Neural progenitor cell (in vitro differentiated cells): ENCODE measurements around the gene PRICKLE1. TPM values are rescaled to one million over a fixed set of nuclear protein-coding genes. Genes with fewer than 3 reads are reported as not detected.

ENCODE experiments used
- DNase-seq: peaks from one replicate; pipeline ENCODE4 v3.0.0-alpha.2; 2016; ENCODE audit warnings: low spot score
- H2AFZ ChIP-seq: fragments of 200-600 bp; sonication (generic); replicated peaks from 2 replicates; pipeline ENCODE4 v1.6.1; 2016; ENCODE audit warnings: antibody characterized with exemption
- H3F3A ChIP-seq: fragments of 200-600 bp; sonication (generic); 2 replicates; pipeline ENCODE4 v1.6.1; 2016; ENCODE audit warnings: antibody characterized with exemption, low read depth
- H3K27ac ChIP-seq: fragments of 200-600 bp; sonication (generic); 2 replicates; pipeline ENCODE4 v1.5.1; 2016; ENCODE audit warnings: mild to moderate bottlenecking
- H3K27me3 ChIP-seq: fragments of 200-600 bp; sonication (generic); 2 replicates; pipeline ENCODE4 v1.6.1; 2016; ENCODE audit warnings: mild to moderate bottlenecking, moderate library complexity
- H3K36me3 ChIP-seq: fragments of 200-600 bp; sonication (generic); 2 replicates; pipeline ENCODE4 v1.5.1; 2016
- H3K4me1 ChIP-seq: fragments of 200-600 bp; sonication (generic); 2 replicates; pipeline ENCODE4 v1.6.1; 2016; ENCODE audit warnings: mixed run types
- H3K4me2 ChIP-seq: fragments of 200-600 bp; sonication (generic); 2 replicates; pipeline ENCODE4 v1.6.1; 2016
- H3K4me3 ChIP-seq: fragments of 200-600 bp; sonication (generic); 2 replicates; pipeline ENCODE4 v1.5.1; 2016
- H3K79me2 ChIP-seq: fragments of 200-600 bp; sonication (generic); 2 replicates; pipeline ENCODE4 v1.6.1; 2016; ENCODE audit warnings: low read depth
- H3K9ac ChIP-seq: fragments of 200-600 bp; sonication (generic); 2 replicates; pipeline ENCODE4 v1.6.1; 2016
- H3K9me3 ChIP-seq: fragments of 200-600 bp; sonication (generic); 2 replicates; pipeline ENCODE4 v1.5.1; 2016; ENCODE audit warnings: low read depth
- H4K20me1 ChIP-seq: fragments of 200-600 bp; sonication (generic); 2 replicates; pipeline ENCODE4 v1.6.1; 2016; ENCODE audit warnings: low read depth
- H3K27ac Mint-ChIP-seq: 3 replicates; pipeline ENCODE4 v1.8.0; 2021; ENCODE audit warnings: mixed read lengths
- H3K27me3 Mint-ChIP-seq: 2 replicates; pipeline ENCODE4 v1.8.0; 2022; ENCODE audit warnings: low read depth, mild to moderate bottlenecking, inconsistent platforms, moderate library complexity, mixed read lengths; ENCODE audit not compliant: insufficient read depth
- H3K36me3 Mint-ChIP-seq: 3 replicates; pipeline ENCODE4 v1.8.0; 2021; ENCODE audit warnings: mixed read lengths
- H3K4me1 Mint-ChIP-seq: 3 replicates; pipeline ENCODE4 v1.8.0; 2021; ENCODE audit warnings: mixed read lengths
- H3K4me3 Mint-ChIP-seq: 3 replicates; pipeline ENCODE4 v1.8.0; 2021; ENCODE audit warnings: mild to moderate bottlenecking, moderate library complexity, mixed read lengths
- H3K9me3 Mint-ChIP-seq: 3 replicates; pipeline ENCODE4 v1.8.0; 2020; ENCODE audit warnings: mixed read lengths
- CTCF ChIP-seq: fragments of 200-600 bp; sonication (generic); IDR thresholded peaks from 2 replicates; pipeline ENCODE4 v1.5.1; 2017; ENCODE audit warnings: antibody characterized with exemption, mild to moderate bottlenecking
- EZH2 ChIP-seq: fragments of 200-600 bp; sonication (generic); IDR thresholded peaks from 2 replicates; pipeline ENCODE4 v1.6.1; 2017; ENCODE audit warnings: antibody characterized with exemption, mild to moderate bottlenecking, moderate library complexity
- EZH2phosphoT487 ChIP-seq: fragments of 200-600 bp; sonication (generic); IDR thresholded peaks from 2 replicates; pipeline ENCODE4 v1.6.1; 2017; ENCODE audit warnings: antibody characterized with exemption
- total RNA-seq: library from RNA; depleted of rRNA; stranded (reverse); fragments of >200 nt; gene quantifications from 2 replicates; pipeline ENCODE4 v1.2.3, GENCODE V29; 2015; ENCODE audit warnings: low replicate concordance

The PRICKLE1 gene
- total RNA-seq, 1 donor from 2014 or later: 4.0 TPM

GRCh38 chr12:42447371-42447786, 142.2 kb downstream of the PRICKLE1 start:
- DNase-seq: peak; percentile 24
- H3K27ac Mint-ChIP-seq: no peak overlapping the region
- H3K4me2 ChIP-seq: peak overlapping the region; percentile 15

GRCh38 chr12:42446761-42447160, 142.8 kb downstream of the PRICKLE1 start:
- no peak overlapping the region for H3K9ac ChIP-seq
- H3F3A ChIP-seq: peaks cover 19% of the 10 kb centered on the region
- no peaks in the 10 kb centered on the region for H3K27me3 ChIP-seq
- no peak for TF ChIP-seq EZH2phosphoT487
- no peak for TF ChIP-seq EZH2
- TF ChIP-seq CTCF: no peak
- H3K36me3 ChIP-seq: no peaks in the 10 kb centered on the region
- Mint-ChIP-seq H3K27ac (no peak overlapping the region), H3K4me1 (peaks cover 2% of the 10 kb centered on the region), H3K9me3 (peaks cover 6% of the 10 kb centered on the region), H3K27me3 (no peaks in the 10 kb centered on the region), H3K36me3 (peaks cover 52% of the 10 kb centered on the region), H3K4me3 (no peak overlapping the region)
- H3K4me1 ChIP-seq: peaks cover 32% of the 10 kb centered on the region
- H3K4me2 ChIP-seq: peak overlapping the region; percentile 15
- H3K79me2 ChIP-seq: no peaks in the 10 kb centered on the region
- H3K27ac ChIP-seq: peak overlapping the region; percentile 79
- no peaks in the 10 kb centered on the region for H4K20me1 ChIP-seq
- H3K4me3 ChIP-seq: no peak overlapping the region
- peak; percentile 58 for DNase-seq
- H3K9me3 ChIP-seq: no peaks in the 10 kb centered on the region
- no peak overlapping the region for H2AFZ ChIP-seq

More at GRCh38 chr12:42447371-42447786, 142.2 kb downstream of the PRICKLE1 start:
- Histone ChIP-seq H3K79me2 (no peaks in the 10 kb centered on the region), H3K4me3 (no peak overlapping the region), H3F3A (peaks cover 19% of the 10 kb centered on the region), H3K9ac (no peak overlapping the region), H3K27ac (peak overlapping the region; percentile 79), H3K4me1 (peaks cover 26% of the 10 kb centered on the region), H4K20me1 (no peaks in the 10 kb centered on the region), H3K36me3 (no peaks in the 10 kb centered on the region), H3K27me3 (no peaks in the 10 kb centered on the region), H3K9me3 (no peaks in the 10 kb centered on the region), H2AFZ (no peak overlapping the region)
- H3K27me3 Mint-ChIP-seq: no peaks in the 10 kb centered on the region
- H3K36me3 Mint-ChIP-seq: peaks cover 48% of the 10 kb centered on the region
- H3K4me1 Mint-ChIP-seq: peaks cover 2% of the 10 kb centered on the region
- TF ChIP-seq CTCF (no peak), EZH2 (no peak), EZH2phosphoT487 (no peak)
- no peak overlapping the region for H3K4me3 Mint-ChIP-seq
- peaks cover 6% of the 10 kb centered on the region for H3K9me3 Mint-ChIP-seq

GRCh38 chr12:42445891-42446290, 143.7 kb downstream of the PRICKLE1 start:
- H3K4me1 Mint-ChIP-seq: peaks cover 2% of the 10 kb centered on the region
- peak overlapping the region; percentile 79 for H3K27ac ChIP-seq
- H3K4me1 ChIP-seq: peaks cover 31% of the 10 kb centered on the region
- H3F3A ChIP-seq: peaks cover 19% of the 10 kb centered on the region
- no peaks in the 10 kb centered on the region for H3K27me3 ChIP-seq
- H3K9me3 ChIP-seq: no peaks in the 10 kb centered on the region
- no peaks in the 10 kb centered on the region for H3K27me3 Mint-ChIP-seq
- no peak overlapping the region for H3K27ac Mint-ChIP-seq
- H3K4me3 Mint-ChIP-seq: no peak overlapping the region
- H3K36me3 Mint-ChIP-seq: peaks cover 56% of the 10 kb centered on the region
- no peaks in the 10 kb centered on the region for H3K79me2 ChIP-seq
- H3K4me2 ChIP-seq: no peak overlapping the region
- no peaks in the 10 kb centered on the region for H4K20me1 ChIP-seq
- no peak overlapping the region for H3K9ac ChIP-seq
- H3K9me3 Mint-ChIP-seq: peaks cover 6% of the 10 kb centered on the region
- DNase-seq: no peak
- TF ChIP-seq EZH2 (no peak), EZH2phosphoT487 (no peak), CTCF (no peak)
- no peak overlapping the region for H2AFZ ChIP-seq
- H3K4me3 ChIP-seq: no peak overlapping the region
- no peaks in the 10 kb centered on the region for H3K36me3 ChIP-seq
